IMR-90 (cell line): Measurements from ENCODE around the gene MICAL1.

Experiments used
- BHLHE40 ChIP-seq: fragments of 150-350 bp; IDR thresholded peaks from 2 replicates; pipeline ENCODE4 v1.6.1; 2016; ENCODE audit warnings: mild to moderate bottlenecking, low read depth, low read length
- CEBPB ChIP-seq: IDR thresholded peaks from 2 replicates; pipeline ENCODE4 v1.6.1; 2012; ENCODE audit warnings: low read depth, low read length, improper control_type of control experiment
- CHD1 ChIP-seq: IDR thresholded peaks from 2 replicates; pipeline ENCODE4 v1.6.1; 2012; ENCODE audit warnings: low read depth, low read length, improper control_type of control experiment
- CTCF ChIP-seq: conservative IDR thresholded peaks from 2 replicates; pipeline ENCODE4 v1.5.1; 2012; ENCODE audit warnings: mild to moderate bottlenecking, low read depth, low read length, improper control_type of control experiment
- ELK1 ChIP-seq: fragments of 150-350 bp; IDR thresholded peaks from 2 replicates; pipeline ENCODE4 v1.6.1; 2016; ENCODE audit warnings: low read depth, mild to moderate bottlenecking, low read length, moderate library complexity, borderline replicate concordance
- FOS ChIP-seq: fragments of 150-350 bp; IDR thresholded peaks from 2 replicates; pipeline ENCODE4 v1.6.1; 2016; ENCODE audit warnings: low read depth, low read length
- MAFK ChIP-seq: IDR thresholded peaks from 2 replicates; pipeline ENCODE4 v1.6.1; 2012; ENCODE audit warnings: low read depth, low read length, improper control_type of control experiment
- MAZ ChIP-seq: IDR thresholded peaks from 2 replicates; pipeline ENCODE4 v1.6.1; 2012; ENCODE audit warnings: low read depth, mild to moderate bottlenecking, low read length, improper control_type of control experiment, moderate library complexity, borderline replicate concordance
- POLR2A ChIP-seq: IDR thresholded peaks from 2 replicates; pipeline ENCODE4 v1.6.1; 2012; ENCODE audit warnings: mild to moderate bottlenecking, low read depth, low read length
- RAD21 ChIP-seq: IDR thresholded peaks from 2 replicates; pipeline ENCODE4 v1.6.1; 2012; ENCODE audit warnings: low read length, improper control_type of control experiment
- RCOR1 ChIP-seq: IDR thresholded peaks from 2 replicates; pipeline ENCODE4 v1.6.1; 2012; ENCODE audit warnings: mild to moderate bottlenecking, low read length, improper control_type of control experiment; ENCODE audit not compliant: insufficient replicate concordance
- RFX5 ChIP-seq: IDR thresholded peaks from 2 replicates; pipeline ENCODE4 v1.8.0; 2012; ENCODE audit warnings: low read depth, mild to moderate bottlenecking, low read length, moderate library complexity
- SMC3 ChIP-seq: fragments of 150-350 bp; IDR thresholded peaks from 2 replicates; pipeline ENCODE4 v1.6.1; 2016; ENCODE audit warnings: low read depth, mild to moderate bottlenecking, antibody characterized with exemption, low read length, moderate library complexity
- USF2 ChIP-seq: fragments of 150-350 bp; IDR thresholded peaks from 2 replicates; pipeline ENCODE4 v1.6.1; 2017; ENCODE audit warnings: mild to moderate bottlenecking, antibody characterized with exemption, low read length, low read depth

GRCh38 chr6:109445382-109445781 lies 10.2 kb downstream of the MICAL1 start:
- no peak for TF ChIP-seq RFX5
- TF ChIP-seq CEBPB: no peak
- no peak for TF ChIP-seq CTCF
- TF ChIP-seq MAZ: no peak
- no peak for TF ChIP-seq ELK1
- TF ChIP-seq BHLHE40: no peak
- TF ChIP-seq FOS: no peak
- TF ChIP-seq MAFK: no peak
- no peak for TF ChIP-seq POLR2A
- TF ChIP-seq USF2: no peak
- no peak for TF ChIP-seq CHD1
- TF ChIP-seq RAD21: no peak
- TF ChIP-seq RCOR1: no peak
- no peak; the same call in 1 of the 2 replicates for TF ChIP-seq SMC3
